Measurements from ENCODE around the gene NAPSA.
"Not testable (repeated sequence)": the region's sequence is repeated elsewhere in the genome, so short reads cannot be mapped to it uniquely, and the experiment has no call there.

The NAPSA gene

DNA sequence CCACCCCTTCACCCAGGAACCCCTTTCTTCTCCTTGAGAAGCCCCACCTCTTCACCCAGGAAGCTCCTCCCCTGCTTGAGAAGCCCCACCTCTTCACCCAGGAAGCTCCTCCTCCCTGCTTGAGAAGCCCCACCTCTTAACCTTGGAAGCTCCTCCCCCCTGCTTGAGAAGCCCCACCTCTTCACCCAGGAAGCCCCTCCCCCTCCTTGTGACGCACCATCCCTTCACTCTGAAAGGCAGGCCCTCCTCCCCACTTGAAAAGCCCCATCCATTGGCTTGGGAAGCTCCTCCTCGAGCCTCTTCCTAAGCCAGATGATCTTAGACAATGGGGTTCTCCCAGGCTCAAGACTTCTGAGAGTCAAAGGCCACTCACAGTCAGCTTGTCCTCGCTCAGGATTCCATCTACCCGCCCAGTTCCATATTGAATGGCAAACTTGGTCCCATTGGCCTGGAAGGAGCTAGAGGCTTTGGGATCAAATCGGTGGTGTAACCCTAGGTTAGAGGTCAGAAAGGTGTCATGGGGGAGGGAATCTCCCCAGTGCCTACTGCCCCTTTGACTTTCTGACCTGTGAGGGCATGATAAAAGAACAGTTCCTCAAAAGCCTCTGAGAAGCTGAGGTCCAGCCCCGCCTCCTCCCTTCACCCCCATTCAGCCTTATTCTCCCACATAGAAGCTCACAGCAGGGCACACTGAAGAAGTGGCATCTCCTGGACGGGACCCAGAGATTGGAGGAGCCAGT, 4.0 kb downstream of the NAPSA start:
- DNase-seq (ENCODE audit: low read depth, low spot score), result no peak

DNA sequence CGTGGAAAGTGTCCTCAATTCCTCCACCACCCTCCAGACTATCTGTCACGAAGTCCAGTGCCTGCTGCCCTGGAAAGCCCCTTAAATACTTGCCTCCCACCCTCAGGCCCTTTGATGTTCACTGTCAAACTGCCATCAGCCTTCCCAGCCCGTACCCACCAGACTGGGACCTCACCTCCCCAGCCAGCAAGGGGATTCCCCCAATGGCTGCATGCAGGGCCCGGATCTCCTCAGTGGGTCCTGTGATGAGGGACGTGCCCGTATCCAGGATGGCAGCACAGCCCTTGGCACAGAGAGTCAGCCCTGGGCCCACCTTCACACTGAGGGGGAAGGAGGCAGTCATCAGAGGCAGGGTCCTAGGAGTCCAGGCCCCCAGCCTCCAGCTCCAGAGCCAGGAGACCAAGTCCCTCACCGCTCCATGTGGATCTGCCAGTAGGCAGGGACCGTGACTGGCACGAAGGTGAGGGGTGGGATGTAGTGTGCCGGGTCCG, 6.1 kb downstream of the NAPSA start:
- DNase-seq (ENCODE audit: low read depth, low spot score), result no peak

DNA sequence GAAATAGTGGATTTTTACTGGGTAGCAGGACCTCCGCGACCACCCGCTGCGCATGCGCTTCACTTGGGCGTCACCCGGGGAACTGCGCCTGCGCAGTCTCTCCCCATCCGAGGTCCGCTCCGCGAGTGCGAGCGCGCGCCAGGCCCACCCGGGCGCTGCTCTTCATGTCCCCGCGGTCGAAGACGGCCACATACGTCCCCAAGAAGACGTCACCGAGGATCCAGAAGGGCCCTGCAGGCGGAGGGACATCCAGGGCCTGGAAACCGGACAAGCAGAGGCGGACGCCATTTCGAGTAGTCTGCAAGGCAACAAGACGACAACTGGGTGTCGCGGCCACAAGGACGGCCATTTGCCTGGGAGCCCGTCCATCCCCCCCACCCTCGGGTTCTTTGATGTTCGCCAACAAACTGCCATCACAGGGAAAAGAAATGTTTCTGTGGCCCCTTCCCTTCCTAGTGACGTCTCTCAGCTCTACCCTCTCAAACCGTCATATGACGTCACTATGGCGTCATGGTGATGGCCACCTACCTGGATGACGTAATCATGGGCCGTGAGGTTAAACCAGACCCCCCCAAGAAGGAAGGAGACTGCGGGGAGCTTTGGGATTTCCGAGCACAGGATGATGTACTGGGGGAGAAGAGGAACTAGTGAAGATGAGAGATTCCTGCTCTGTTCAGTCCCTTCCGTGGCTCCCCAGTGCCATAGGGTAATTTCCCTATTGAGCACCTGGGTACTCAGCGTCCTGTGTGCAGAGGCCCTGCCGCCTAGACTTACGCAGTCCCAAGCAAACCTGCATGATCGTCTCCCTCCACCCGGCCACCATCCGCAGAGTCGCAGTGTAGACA, 6.7 kb downstream of the NAPSA start:
- DNase-seq (ENCODE audit: low read depth, low spot score), result no peak

DNA sequence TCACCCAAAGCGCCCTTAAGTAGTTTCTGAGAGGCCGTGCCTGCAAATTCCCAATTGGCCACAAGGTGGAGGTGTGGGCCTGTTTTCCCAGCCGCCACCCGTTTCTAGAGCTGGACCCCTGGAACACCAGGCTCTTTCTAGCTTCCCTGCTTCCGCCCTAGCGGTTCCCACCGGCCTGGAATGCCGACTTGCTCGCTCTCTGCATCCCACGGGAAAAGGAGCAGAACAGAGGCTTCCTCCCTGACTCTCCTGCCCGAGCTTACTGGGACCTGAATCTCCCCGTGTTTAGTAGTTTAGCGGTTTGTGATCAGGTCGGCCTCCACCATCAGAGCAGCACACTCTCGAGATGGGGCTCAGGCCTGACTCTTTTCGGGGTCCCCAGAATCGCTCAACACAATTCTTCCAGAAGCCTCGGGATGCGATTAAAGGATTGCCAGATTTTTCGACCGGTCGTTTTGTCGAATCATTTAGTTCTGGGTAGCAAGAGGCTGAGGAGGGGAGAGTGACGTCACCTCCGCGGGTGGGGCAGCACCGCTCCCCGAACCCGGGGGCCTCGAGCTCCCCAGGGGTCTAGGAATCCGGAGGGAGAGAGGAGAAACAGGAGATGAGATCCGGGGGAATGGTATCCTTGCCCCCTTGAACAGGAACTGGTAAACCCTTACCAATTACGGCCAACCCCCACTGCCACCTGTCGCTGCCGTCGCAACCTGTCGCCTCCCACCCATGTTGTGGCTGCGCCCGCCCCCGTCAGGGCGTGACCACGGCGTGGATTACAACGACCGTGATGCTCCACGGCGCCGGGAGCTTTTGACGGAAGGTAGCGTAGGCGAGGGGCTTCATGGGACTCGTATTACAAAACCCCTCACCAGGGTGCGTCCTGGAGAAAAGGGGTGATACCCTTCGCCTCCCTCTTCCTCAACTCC, 8.0 kb downstream of the NAPSA start:
- DNase-seq (ENCODE audit: low read depth, low spot score), result no peak

DNA sequence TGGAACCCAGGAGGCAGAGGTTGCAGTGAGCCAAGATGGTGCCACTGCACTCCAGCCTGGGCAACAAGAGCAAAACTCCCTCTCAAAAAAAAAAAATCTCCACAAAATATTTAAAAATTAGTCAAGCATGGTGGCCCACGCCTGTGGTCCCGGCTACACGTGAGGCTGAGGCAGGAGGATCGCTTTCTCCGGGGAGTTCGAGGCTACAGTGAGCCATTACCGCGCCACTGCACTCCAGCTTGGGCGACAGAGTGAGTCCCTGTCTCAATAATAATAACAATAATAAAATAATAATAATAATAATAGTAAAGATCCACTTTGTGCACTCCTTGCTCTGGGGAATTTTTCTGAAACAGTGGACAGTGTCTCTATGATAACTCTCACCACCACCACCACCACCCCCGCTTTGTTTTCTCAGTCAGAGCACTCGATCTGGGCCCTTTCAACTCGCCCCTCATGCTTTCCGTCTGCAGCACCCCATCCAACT, 8.7 kb downstream of the NAPSA start:
- no peak for DNase-seq (ENCODE audit: low read depth, low spot score)

DNA sequence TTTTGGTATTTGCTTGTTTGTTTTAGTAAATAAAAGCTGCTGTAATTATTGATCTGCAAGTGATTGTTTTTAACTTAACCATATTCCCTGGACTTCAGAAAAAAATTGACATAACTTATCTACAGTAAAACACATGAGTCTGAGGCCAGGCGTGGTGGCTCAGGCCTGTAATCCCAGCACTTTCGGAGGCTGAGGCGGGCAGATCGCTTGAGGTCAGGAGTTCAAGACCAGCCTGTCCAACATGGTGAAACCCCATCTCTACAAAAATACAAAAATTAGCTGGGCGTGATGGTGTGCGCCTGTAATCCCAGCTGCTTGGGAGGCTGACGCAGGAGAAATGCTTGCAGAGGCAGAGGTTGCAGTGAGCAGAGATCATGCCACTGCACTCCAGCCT, 12.0 kb downstream of the NAPSA start:
- not testable (repeated sequence) for DNase-seq (ENCODE audit: low read depth, low spot score)

DNA sequence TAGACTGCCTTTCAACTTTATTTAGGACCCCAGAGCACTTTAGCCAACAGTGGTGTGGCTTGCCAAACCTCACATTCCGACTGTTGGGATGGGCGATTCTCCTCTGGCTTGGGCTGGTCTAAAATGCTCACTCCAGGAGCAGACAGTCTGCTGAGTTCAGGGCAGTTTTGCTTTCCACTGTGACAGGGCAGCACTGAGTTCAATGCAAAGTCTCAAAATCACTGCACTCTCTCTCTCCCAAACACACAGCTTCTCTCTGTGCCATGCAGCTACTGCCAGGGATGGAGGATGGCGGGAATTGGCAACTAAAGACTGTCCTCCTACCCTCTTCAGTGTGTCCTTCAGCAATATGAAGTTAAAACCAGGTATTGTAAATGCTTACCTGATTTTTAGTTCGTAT, 13.2 kb downstream of the NAPSA start:
- no peak for DNase-seq (ENCODE audit: low read depth, low spot score)

DNA sequence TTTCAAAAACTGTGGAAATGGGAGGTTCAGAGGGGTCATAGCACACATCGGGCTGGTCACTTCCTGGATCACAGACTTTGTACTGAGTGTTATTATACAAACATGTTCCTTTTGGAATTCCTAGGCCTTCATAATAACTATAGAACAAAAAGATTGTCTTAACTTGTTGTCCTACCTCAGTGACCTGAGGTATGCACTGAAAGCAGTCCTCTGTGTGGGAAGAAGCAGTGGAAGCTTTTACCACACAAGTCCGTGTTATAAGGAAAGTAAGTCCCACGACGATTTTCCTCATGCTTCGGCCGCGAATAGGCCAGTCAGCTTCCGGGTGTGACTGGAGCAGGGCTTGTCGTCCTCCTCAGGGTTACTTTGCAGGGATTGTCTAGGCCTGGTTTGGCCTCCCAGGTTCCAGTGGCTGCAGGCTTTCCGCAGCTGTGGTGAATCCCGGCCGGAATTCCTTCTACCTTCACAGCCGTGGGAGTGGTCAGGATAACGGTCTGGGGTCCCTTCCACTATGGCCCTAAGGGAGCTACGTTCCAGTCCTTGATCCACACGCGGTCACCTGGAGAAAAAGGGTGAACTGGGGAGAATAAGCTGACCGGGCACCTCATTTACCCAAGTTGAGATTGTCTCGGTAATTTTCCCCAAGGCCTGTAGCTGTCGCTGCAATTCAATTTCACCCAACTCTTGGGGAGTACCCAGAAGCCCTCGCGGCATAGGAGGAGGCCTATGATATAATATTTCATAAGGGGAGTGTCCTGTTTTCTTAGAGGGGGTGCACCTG, 16.0 kb downstream of the NAPSA start:
- DNase-seq (ENCODE audit: low read depth, low spot score), result no peak

DNA sequence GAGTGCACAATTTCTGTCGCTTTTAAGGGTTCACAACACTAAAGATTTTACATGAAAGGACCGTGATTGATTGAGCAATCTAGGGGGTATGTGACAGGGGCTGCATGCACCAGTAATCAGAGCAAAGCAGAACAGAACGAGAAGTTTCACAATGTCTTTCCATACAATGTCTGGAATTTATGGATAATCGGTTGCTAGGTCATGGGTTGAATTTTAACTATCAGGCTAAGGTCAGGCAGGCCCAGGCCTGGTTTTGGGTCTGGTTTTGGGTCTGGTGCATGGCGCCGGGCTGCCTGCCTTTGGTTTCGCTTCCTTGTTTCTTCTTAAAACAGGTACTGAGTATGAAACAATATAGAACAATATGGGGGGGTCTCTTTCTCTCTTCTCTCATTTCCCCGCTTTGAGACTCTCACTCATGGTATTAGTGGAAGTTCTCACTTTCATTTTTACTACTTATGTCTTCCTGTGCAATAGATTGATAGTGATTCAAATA, 18.3 kb downstream of the NAPSA start:
- DNase-seq (ENCODE audit: low read depth, low spot score), result not testable (repeated sequence)

DNA sequence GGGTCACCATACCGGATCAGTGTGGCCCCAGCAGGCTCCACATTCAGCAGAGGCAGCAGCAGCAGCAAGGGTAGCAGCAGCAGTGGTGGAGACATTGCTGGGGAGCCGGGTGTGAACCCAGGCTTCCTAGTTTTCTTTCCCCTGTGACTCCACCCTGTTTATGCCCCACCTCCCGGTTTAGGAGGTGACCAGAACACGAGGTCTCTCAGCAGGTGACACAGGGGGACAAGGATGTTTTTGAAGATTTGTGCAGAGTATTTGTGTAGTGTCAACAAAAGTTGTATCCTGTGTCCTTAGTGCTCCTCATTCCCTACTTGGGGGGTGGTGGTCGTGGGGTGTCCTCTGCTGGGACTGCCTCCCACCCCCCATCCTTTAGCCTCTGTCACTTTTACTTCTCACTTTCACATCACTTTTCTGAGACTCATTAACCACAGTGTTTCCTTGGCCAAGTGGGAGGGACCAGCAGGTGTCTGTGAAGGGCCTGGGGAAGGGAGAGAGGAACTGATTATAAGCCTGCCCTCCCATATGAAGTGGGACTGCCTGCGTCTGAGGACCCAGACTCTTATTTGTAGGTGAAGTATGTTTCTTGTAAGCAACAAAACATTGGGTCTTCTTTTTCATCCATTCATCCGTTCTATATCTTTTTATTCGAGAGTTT, 20.6 kb downstream of the NAPSA start:
- no peak for DNase-seq (ENCODE audit: low read depth, low spot score)

DNA sequence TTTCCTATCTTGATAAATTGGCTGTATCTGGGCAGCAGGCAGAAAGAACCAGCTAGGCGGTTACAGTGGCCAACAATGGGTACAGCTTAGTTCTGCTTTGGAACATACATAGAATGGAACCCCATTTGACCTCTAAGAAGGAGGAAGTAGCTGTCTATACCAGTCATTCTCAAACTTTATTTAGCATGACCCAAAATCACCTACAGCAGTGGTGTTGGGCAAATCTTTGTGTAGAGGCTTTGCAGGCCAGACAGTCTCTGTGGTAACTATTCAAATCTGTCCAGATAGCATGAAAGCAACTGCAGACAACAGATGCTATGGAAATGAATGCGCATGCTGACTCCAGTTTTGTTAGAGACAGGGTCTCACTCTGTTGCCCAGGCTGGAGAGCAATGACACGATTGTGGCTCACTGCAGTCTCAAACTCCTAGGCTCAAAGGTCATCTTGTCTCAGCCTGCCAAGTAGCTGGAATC, 24.3 kb downstream of the NAPSA start:
- no peak for DNase-seq (ENCODE audit: low read depth, low spot score)

DNA sequence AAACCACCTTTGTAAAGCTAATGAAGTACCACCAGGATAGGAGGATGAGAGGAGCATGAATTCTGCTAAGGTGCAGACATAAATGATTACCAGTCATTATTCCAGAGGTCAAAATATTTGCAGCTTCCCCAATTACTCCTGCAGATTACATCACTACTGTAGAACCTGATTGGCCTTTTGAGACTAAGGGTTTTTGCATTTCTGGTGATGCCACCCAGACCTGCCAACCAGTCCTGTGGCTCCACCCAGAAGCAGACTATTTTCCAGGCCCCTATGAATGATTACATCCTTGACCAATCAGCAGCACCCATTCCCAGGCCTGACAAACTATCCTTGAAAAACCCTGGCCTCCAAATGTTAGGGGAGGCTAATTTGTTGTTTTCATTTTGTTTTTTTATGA, 25.1 kb downstream of the NAPSA start:
- DNase-seq (ENCODE audit: low read depth, low spot score), result no peak

DNA sequence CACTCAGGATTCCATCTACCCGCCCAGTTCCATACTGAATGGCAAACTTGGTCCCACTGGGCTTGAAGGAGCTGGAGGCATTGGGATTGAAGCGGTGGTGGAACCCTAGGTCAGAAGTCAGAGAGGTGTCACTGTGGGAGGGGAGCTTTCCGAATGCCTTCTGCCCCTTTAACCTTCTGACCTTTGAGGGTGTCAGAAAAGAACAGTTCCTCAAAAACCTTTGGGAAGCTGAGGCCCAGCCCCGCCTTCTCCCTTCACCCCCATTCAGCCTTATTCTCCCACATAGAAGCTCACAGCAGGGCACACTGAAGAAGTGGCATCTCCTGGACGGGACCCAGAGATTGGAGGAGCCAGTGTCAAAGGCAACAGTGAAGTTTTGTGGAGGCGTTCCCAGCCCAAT, 28.4 kb downstream of the NAPSA start:
- not testable (repeated sequence) for DNase-seq (ENCODE audit: low read depth, low spot score)

DNA sequence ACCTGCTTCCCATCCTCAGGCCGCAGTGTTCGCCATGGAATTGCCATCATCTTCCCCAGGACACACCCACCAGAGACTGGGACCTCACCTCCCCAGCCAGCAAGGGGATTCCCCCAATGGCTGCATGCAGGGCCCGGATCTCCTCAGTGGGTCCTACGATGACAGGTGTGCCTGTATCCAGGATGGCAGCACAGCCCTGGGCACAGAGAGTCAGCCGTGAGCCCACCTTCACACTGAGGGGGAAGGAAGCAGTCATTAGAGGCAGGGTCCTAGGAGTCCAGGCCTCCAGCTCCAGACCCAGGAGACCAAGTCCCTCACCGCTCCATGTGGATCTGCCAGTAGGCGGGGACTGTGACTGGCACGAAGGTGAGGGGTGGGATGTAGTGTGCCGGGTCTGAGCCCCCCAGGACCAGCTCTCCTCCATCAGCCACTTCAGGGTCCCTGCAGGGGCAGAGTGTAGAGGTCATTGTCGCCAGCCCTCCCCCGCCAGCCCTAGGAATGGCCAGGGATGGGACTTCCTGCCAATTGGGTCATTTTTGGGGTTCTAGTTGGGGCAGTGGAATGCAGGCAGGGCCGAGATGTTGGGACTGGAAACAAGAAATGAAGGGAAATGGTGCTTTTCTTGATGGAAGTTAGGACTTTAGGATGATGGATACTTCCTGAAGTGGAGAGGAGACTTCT, 30.6 kb downstream of the NAPSA start:
- no peak for DNase-seq (ENCODE audit: low read depth, low spot score)

DNA sequence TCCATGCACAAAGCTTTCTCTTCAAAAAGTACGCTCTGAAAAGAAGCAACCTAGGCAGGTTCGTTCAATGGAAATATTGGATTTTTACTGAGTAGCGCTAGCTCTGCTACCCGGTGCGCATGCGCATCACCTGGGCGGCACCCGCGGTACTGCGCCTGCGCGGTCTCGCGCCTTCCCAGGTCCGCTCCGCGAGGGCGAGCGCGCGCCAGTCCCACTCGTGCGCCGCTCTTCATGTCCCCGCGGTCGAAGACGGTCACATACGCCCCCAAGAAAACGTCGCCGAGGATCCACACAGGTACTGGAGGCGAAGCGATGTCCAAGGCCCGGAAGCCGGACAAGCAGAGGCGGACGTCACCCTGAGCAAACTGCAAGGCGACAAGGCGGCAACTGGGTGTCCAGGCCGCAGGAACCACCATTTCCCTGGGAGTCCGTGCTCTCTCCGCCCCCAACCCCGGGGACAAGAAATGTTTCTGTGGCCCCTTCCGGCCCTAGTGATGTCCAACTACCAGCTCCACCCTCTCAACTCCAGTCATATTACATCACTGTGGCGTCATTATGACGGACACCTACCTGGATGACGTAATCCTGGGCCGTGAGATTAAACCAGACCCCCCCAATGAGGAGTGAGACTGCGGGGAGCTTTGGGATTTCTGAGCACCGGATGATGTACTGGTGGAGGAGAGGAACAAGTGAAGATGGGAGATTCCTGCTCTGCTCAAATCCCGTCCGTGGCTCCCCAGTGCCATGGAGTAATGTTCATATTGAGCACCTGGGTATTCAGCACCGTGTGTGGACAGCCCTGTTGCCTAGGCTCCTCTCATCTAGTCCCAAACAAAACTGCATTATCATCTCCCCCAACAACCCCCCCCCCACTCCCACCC, 31.5 kb downstream of the NAPSA start:
- DNase-seq (ENCODE audit: low read depth, low spot score), result no peak

DNA sequence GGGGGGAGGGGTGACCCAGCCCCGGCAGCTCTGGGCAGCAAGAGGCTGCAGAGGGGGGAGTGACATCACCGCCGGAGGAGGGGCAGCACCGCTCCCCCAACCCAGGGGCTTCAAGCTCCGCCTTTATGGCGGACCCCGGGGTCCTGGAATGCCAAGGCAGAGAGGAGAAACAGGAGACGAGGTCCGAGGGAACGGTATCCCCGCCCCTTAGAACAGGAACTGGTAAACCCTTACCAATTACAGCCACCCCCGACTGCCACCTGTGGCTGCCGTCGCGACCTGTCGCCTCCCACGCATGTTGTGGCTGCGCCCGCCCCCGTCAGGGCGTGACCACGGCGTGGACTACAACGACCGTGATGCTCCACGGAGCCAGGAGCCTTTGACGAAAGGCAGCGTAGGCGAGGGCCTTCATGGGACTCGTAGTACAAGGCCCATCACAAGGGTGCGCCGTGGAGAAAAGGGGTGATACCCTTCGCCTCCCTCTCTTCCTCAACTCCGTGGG, 32.2 kb downstream of the NAPSA start:
- no peak for DNase-seq (ENCODE audit: low read depth, low spot score)

DNA sequence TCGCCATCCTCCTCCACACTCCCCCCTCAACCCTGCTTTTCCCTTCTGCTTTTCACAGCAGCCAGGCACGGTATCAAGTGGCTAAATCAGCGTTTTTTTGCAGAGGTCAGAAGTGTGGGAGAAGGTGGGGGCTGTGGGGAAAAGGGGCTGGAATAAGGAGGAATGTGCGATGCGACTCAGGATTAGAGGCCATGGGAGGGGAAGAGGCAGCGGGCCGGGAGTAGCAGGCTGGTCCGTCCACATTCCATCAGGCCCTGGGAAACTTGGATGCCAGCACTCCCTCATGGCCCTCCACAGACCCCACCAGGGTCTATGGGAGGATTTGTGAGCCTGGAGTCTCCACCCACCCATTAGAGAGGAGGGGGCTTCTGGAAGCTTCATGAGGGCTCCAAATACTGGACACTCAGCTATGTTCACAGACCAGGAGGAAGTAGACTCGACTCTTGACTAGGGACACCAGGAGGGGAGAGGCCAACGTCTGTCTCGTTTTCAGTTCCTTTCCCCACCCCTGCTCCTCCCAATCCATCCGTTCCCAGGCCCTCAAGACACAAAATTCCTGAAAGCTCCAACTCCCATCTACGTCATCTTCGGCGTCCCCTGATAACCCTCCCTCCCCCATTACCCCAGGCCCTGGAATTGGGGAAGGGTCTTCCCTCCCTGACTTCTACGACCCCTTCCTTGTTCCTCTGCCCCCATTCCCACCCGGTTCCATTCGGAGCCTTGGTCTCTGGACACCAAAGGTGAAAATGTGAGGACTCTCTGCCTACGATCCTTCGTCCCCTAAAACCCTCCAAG, 33.0 kb downstream of the NAPSA start:
- DNase-seq (ENCODE audit: low read depth, low spot score), result no peak

DNA sequence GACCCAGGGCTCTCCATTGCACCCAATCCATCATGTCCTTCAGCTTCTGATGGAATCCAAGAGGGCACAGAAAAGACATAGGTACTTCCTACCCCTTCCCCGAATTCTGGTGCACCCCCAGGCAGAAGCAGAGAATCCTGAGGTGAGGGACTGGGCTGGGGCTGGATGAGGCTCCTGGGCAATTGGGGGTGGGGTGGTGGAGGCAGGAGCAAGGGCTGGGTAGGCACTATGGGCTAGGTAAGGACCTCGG, 33.5 kb downstream of the NAPSA start:
- no peak for DNase-seq (ENCODE audit: low read depth, low spot score)

Measured in brain pericyte (primary cell).